Neuronal stem cell (in vitro differentiated cells): Measurements from ENCODE around the gene NSMCE1.
A peak's percentile ranks its signal among the peaks of the same experiment; 100 is the strongest.

ENCODE experiments used
- DNase-seq: peaks from one replicate; pipeline ENCODE4 v3.0.0-alpha.2; 2013; ENCODE audit warnings: low spot score
- H2AFZ ChIP-seq: one replicate; pipeline ENCODE4 v1.6.1; 2013; ENCODE audit warnings: mild to moderate bottlenecking, low read length, inconsistent platforms
- H2AK5ac ChIP-seq: 2 replicates; pipeline ENCODE4 v1.6.1; 2013; ENCODE audit warnings: low read depth, mild to moderate bottlenecking, inconsistent platforms, low read length, moderate library complexity, mixed read lengths
- H2BK120ac ChIP-seq: 2 replicates; pipeline ENCODE4 v1.6.1; 2013; ENCODE audit warnings: low read depth, mild to moderate bottlenecking, inconsistent platforms, low read length, moderate library complexity, mixed read lengths
- H2BK12ac ChIP-seq: one replicate; pipeline ENCODE4 v1.6.1; 2013; ENCODE audit warnings: low read length, inconsistent platforms
- H2BK15ac ChIP-seq: 2 replicates; pipeline ENCODE4 v1.6.1; 2013; ENCODE audit warnings: mild to moderate bottlenecking, low read length, inconsistent platforms, mixed read lengths
- H2BK5ac ChIP-seq: one replicate; pipeline ENCODE4 v1.6.1; 2013; ENCODE audit warnings: inconsistent platforms, mild to moderate bottlenecking, low read length, moderate library complexity
- H3K14ac ChIP-seq: one replicate; pipeline ENCODE4 v1.6.1; 2013; ENCODE audit warnings: low read length, inconsistent platforms
- H3K18ac ChIP-seq: 2 replicates; pipeline ENCODE4 v1.6.1; 2013; ENCODE audit warnings: low read length, inconsistent platforms
- H3K23ac ChIP-seq: 2 replicates; pipeline ENCODE4 v1.6.1; 2013; ENCODE audit warnings: low read depth, mild to moderate bottlenecking, mixed read lengths, low read length, inconsistent platforms; ENCODE audit not compliant: poor library complexity
- H3K27ac ChIP-seq: replicated peaks from 3 replicates; pipeline ENCODE4 v1.5.1; 2013; ENCODE audit warnings: low read length, inconsistent platforms
- H3K27me3 ChIP-seq, 3 experiments: 2 replicates each; pipeline ENCODE4 v1.6.1; 2013; ENCODE audit warnings: low read length in 3 of 3, mild to moderate bottlenecking in 2 of 3, inconsistent platforms in 1 of 3, low read depth in 1 of 3, mixed read lengths in 1 of 3, moderate library complexity in 1 of 3; ENCODE audit not compliant: control insufficient read depth in 3 of 3, insufficient read depth in 3 of 3
- H3K36me3 ChIP-seq, 2 donors: replicated peaks in 1 of 2; 2 replicates each; pipeline ENCODE4 v1.6.1; 2013; ENCODE audit warnings: low read length in 2 of 2; ENCODE audit not compliant: control insufficient read depth in 2 of 2, insufficient read depth in 2 of 2
- H3K4ac ChIP-seq: 2 replicates; pipeline ENCODE4 v1.6.1; 2013; ENCODE audit warnings: inconsistent platforms, mild to moderate bottlenecking, low read length, moderate library complexity
- H3K4me1 ChIP-seq, 2 donors: 1 replicate in 1 of 2; 2 replicates in 1 of 2; pipeline ENCODE4 v1.6.1; 2013; ENCODE audit warnings: low read length in 2 of 2, low read depth in 1 of 2; ENCODE audit not compliant: control insufficient read depth in 2 of 2, insufficient read depth in 1 of 2
- H3K4me2 ChIP-seq: one replicate; pipeline ENCODE4 v1.6.1; 2013; ENCODE audit warnings: mild to moderate bottlenecking, low read length, inconsistent platforms; ENCODE audit not compliant: insufficient read depth, poor library complexity, severe bottlenecking
- H3K4me3 ChIP-seq, 2 donors: 2 replicates each; pipeline ENCODE4 v1.5.1; 2013; ENCODE audit warnings: low read length in 2 of 2, mild to moderate bottlenecking in 2 of 2, inconsistent platforms in 1 of 2, moderate library complexity in 1 of 2
- H3K79me1 ChIP-seq: one replicate; pipeline ENCODE4 v1.6.1; 2013; ENCODE audit warnings: low read depth, mild to moderate bottlenecking, inconsistent platforms, low read length, moderate library complexity
- H3K9ac ChIP-seq: one replicate; pipeline ENCODE4 v1.6.1; 2013; ENCODE audit warnings: mild to moderate bottlenecking, low read depth, low read length, inconsistent platforms; ENCODE audit not compliant: poor library complexity
- H3K9me3 ChIP-seq, 2 donors: replicated peaks in 1 of 2; 2 replicates each; pipeline versions ENCODE3 to v1.6.1; 2013; ENCODE audit warnings: low read length in 2 of 2, mild to moderate bottlenecking in 2 of 2, inconsistent platforms in 1 of 2, low read depth in 1 of 2, mixed read lengths in 1 of 2, moderate library complexity in 1 of 2; ENCODE audit not compliant: control insufficient read depth in 2 of 2, insufficient read depth in 1 of 2
- H4K8ac ChIP-seq: one replicate; pipeline ENCODE4 v1.6.1; 2013; ENCODE audit warnings: low read depth, mild to moderate bottlenecking, inconsistent platforms, low read length, moderate library complexity
- H4K91ac ChIP-seq: one replicate; pipeline ENCODE4 v1.6.1; 2013; ENCODE audit warnings: low read length, low read depth, mild to moderate bottlenecking, inconsistent platforms; ENCODE audit not compliant: poor library complexity
- WGBS, 2 donors: extraction: QIAGEN DNeasy Blood & Tissue Kit; methylation state at CpG; one replicate each; pipeline ENCODE4 v1.1.7; 2013; ENCODE audit warnings: missing lambda C conversion rate in 2 of 2, mixed read lengths in 1 of 2; ENCODE audit not compliant: insufficient read length in 2 of 2, insufficient replicate concordance in 1 of 2; ENCODE audit errors: extremely low coverage in 2 of 2; 5-methylcytosine and 5-hydroxymethylcytosine counted together

NSMCE1 gene

DNA sequence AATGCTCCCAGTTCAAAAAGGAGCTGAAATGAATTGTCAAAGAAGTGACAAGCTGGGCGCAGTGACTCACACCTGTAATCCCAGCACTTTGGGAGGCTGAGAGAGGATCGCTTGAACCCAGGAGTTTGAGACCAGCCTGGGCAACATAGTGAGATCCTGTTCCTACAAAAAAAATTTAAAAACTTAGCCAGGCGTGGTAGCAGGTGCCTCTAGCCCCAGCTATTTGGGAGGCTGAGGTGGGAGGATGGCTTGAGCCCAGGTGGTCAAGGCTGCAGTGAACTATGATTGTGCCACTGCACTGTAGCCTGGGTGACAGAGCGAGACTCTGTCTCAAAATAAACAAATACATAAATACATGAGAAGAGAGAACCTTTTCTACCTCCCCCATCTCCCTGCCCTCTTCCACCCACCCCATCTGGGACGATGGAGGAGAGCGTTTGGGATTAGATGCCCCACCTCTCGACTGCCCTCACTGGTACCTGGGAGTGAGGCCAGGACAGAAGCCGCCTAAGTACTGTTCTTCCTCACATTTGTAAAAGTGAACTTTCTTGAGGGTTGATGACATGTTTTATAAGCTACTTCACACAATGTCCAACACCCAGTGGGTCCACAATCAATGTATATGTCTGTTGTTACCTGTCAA, 47.6 kb upstream of the NSMCE1 start:
- Histone ChIP-seq H2BK5ac (no peak overlapping the region), H2BK15ac (no peak overlapping the region), H3K9ac (no peak overlapping the region), H3K27ac (no peak overlapping the region), H2AFZ (no peak overlapping the region), H3K4me3 (no peak overlapping the region), H2BK120ac (peak overlapping the region; percentile 78), H4K8ac (no peak overlapping the region), H2BK12ac (no peak overlapping the region), H4K91ac (no peak overlapping the region), H2AK5ac (no peak overlapping the region), H3K36me3 (no peaks in the 10 kb centered on the region), H3K4me2 (no peak overlapping the region), H3K14ac (no peak overlapping the region), H3K9me3 (no peaks in the 10 kb centered on the region), H3K27me3 (peaks cover 0 to 18% (median 16%) of the 10 kb centered on the region in 3 experiments), H3K79me1 (peaks cover 2% of the 10 kb centered on the region), H3K23ac (no peak overlapping the region), H3K4me1 (peaks cover 4 to 5% of the 10 kb centered on the region in 2 donors), H3K4ac (no peak overlapping the region), H3K18ac (no peak overlapping the region)
- no CpG with 5 or more reads among the region's 8 CpGs for WGBS, 2 donors
- no peak for DNase-seq

DNA sequence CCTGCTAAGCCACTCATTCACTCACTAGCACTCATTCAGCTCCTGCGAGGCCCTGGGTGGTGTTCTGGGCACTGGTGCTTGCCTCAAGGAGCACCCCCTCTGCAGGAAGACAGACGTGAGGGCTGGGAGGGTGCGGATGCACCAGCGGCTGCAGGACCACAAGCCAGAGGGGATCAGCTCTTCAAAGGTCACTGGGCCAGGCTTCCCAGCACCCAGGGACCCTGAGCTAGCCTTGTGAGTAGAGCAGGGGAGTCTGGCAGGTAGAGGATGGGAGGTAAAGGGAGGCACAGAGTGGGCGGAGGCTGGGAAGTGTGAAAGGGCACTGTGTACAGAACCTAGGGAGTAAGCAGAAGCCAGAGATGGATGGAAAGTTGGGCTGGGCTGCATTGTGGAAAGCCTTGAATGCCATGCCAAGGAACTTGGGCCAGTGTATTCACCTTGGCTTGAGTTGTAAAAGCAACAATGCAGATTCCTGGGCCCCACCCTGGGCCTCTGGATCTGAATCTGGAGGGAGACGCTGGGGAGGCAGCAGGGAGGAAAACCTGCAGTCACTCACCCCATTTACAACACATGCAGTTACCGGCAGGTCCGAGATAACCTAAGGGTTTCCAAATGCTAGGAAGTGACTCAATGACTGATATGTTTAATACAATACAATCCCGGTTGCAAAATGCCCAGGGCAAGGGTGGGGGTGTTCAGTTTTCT, 46.9 kb upstream of the NSMCE1 start:
- no peak overlapping the region for H4K8ac ChIP-seq
- H3K4me1 ChIP-seq = peaks cover 4 to 5% of the 10 kb centered on the region in 2 donors
- peak overlapping the region; percentile 14 for H2BK12ac ChIP-seq
- H2AFZ ChIP-seq = no peak overlapping the region
- H3K27ac ChIP-seq = no peak overlapping the region
- peaks cover 0 to 22% (median 18%) of the 10 kb centered on the region in 3 experiments for H3K27me3 ChIP-seq
- peak overlapping the region; percentile 33 for H2BK15ac ChIP-seq
- peak overlapping the region; percentile 5 for H3K23ac ChIP-seq
- H3K9ac ChIP-seq = peak overlapping the region; percentile 4
- no peaks in the 10 kb centered on the region for H3K36me3 ChIP-seq
- no peak overlapping the region for H2BK5ac ChIP-seq
- peak overlapping the region; percentile 78 for H2BK120ac ChIP-seq
- H4K91ac ChIP-seq = no peak overlapping the region
- H3K14ac ChIP-seq = no peak overlapping the region
- H3K18ac ChIP-seq = peak overlapping the region; percentile 38
- DNase-seq = no peak
- no peak overlapping the region for H3K4ac ChIP-seq
- H3K4me3 ChIP-seq = no peak overlapping the region
- no peaks in the 10 kb centered on the region for H3K9me3 ChIP-seq
- peak overlapping the region; percentile 18 for H3K4me2 ChIP-seq
- peak overlapping the region; percentile 83 for H2AK5ac ChIP-seq
- peaks cover 2% of the 10 kb centered on the region for H3K79me1 ChIP-seq
- WGBS, 2 donors = no CpG with 5 or more reads among the region's 9 CpGs

DNA sequence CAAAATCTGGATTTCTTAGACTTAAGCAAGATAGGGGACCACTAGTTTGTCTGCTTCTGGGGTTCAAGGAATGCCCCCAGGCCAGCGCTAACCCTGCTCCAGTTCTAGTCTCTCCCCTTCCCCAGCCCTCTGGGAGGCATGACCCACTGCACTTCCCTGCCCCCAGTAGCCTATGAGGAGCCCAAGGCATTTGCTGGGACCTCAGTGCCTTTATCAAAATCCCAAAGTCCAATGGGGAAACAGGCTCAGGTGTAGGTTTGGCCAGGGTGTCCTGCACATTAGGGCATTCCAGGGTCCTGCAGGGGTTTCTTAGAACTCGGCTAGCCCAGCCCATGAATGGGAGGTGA, 46.4 kb upstream of the NSMCE1 start:
- H2AFZ ChIP-seq = no peak overlapping the region
- peak overlapping the region; percentile 4 for H3K9ac ChIP-seq
- no peak overlapping the region for H3K4me2 ChIP-seq
- no peak overlapping the region for H3K4ac ChIP-seq
- H4K91ac ChIP-seq = no peak overlapping the region
- H2BK120ac ChIP-seq = no peak overlapping the region
- peaks cover 4 to 5% of the 10 kb centered on the region in 2 donors for H3K4me1 ChIP-seq
- H2AK5ac ChIP-seq = peak overlapping the region; percentile 83
- H3K9me3 ChIP-seq = no peaks in the 10 kb centered on the region
- WGBS, 2 donors = no CpG with 5 or more reads among the region's 2 CpGs
- H3K27ac ChIP-seq = no peak overlapping the region
- H4K8ac ChIP-seq = no peak overlapping the region
- peak overlapping the region; percentile 31 for H3K14ac ChIP-seq
- no peak overlapping the region for H2BK5ac ChIP-seq
- no peak for DNase-seq
- H2BK15ac ChIP-seq = peak overlapping the region; percentile 37
- H3K36me3 ChIP-seq = no peaks in the 10 kb centered on the region
- no peak overlapping the region for H3K23ac ChIP-seq
- H3K4me3 ChIP-seq = no peak overlapping the region
- H3K18ac ChIP-seq = peak overlapping the region; percentile 38
- H3K79me1 ChIP-seq = peaks cover 2% of the 10 kb centered on the region
- H2BK12ac ChIP-seq = no peak overlapping the region
- H3K27me3 ChIP-seq = peaks cover 0 to 23% (median 18%) of the 10 kb centered on the region in 3 experiments

DNA sequence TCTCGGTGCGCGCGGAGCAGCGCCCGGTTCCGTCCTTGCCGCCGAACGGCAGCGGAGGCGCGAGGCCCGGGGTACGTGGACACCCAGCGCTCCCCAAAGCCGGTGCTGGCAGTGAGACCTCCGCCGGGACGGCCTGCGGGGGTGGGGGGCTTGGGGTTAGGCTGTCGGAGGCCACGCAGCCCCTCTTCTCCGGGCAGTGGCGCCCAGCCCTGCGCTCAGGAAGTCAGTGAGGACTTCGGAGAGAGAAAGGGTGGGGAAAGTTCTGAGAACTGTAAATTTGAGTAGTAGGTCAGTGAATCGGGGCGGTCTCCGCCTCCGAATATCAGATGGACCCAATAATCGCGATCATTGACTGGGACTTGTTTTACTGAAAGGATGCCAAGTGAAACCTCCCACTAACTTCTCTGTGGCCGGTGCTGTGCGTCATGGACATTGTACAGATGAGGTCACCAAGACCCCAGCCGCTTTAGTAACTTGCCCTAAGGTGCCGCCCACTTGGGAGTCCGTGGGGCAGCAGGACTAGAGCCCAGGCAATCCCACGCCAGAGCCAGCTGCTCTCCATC, 45.7 kb upstream of the NSMCE1 start:
- Histone ChIP-seq H3K4me1 (peaks cover 4 to 5% of the 10 kb centered on the region in 2 donors), H4K91ac (no peak overlapping the region), H3K14ac (peak overlapping the region; percentile 82), H3K9me3 (no peaks in the 10 kb centered on the region), H3K9ac (peak overlapping the region; percentile 86), H3K27ac (no peak overlapping the region), H4K8ac (no peak overlapping the region), H3K23ac (peak overlapping the region; percentile 31), H2BK15ac (peak overlapping the region; percentile 89), H2AK5ac (no peak overlapping the region), H3K18ac (peak overlapping the region; percentile 98), H2BK12ac (peak overlapping the region; percentile 90), H3K4me2 (peak overlapping the region; percentile 100), H3K36me3 (no peaks in the 10 kb centered on the region), H2AFZ (peak overlapping the region; percentile 100), H3K27me3 (peaks cover 0 to 23% (median 18%) of the 10 kb centered on the region in 3 experiments), H3K79me1 (peaks cover 2% of the 10 kb centered on the region), H2BK5ac (no peak overlapping the region), H3K4me3 (peak overlapping the region; percentile 73 to 96), H3K4ac (no peak overlapping the region), H2BK120ac (no peak overlapping the region)
- DNase-seq = no peak
- WGBS, 2 donors = no CpG with 5 or more reads among the region's 39 CpGs
